ENCODE measurements around the gene LYSMD4. TPM values are rescaled to one million over a fixed set of nuclear protein-coding genes. Genes with fewer than 3 reads are reported as not detected.

LYSMD4 gene
- total and polyA plus RNA-seq, 2 of the 8 experiments (the other 6 are each of a cell fraction or from before 2014, with no cell fraction given) = 7.5 to 17.5 TPM

DNA sequence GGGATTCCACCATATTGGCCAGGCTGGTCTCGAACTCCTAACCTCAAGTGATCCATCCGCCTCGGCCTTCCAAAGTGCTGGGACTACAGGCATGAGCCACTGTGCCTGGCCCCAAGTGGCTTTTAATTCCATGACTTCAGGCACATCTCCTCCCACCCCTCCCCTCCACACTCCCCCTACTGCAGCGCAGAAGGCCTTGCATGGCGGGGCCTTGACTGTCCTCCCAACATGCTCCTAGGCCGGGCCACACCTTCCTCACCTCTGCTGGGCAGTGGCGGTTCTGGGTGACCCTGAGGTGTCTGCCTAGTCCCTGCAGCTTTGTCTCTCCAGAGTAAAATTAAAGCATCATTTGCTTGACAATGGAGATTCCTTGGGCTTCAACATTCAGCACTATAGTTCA, 6.9 kb downstream of the LYSMD4 start (continued):
- TF ChIP-seq RAD21 (IDR thresholded peaks at IDR 0.05 in 1 of 2, conservative IDR thresholded peaks at IDR 0.05 in 1 of 2; ENCODE audit: low read depth in 2 of 2, low read length in 2 of 2) (no peak), HDAC2 (IDR thresholded peaks at IDR 0.05; ENCODE audit: borderline replicate concordance in 1 of 2, low read depth in 2 of 2, low read length in 2 of 2) (no peak), POU5F1 (IDR thresholded peaks at IDR 0.05; ENCODE audit: low read depth, low read length) (no peak), CHD1 (IDR thresholded peaks at IDR 0.05; ENCODE audit: low read depth, low read length) (no peak), CREB1 (IDR thresholded peaks at IDR 0.05) (no peak)

Measured in H1 (cell line).